B cell (primary cell): ENCODE data around the gene VPS51.

Experiments used
- CTCF ChIP-seq: fragments of 200-600 bp; IDR thresholded peaks from one replicate; pipeline ENCODE4 v1.8.0; 2022; ENCODE audit warnings: antibody characterized with exemption, mild to moderate bottlenecking
- EZH2 ChIP-seq: IDR thresholded peaks from 2 replicates; pipeline ENCODE4 v1.6.1; 2012; ENCODE audit warnings: borderline replicate concordance, low read depth, mild to moderate bottlenecking, moderate library complexity, low read length; ENCODE audit not compliant: insufficient read depth, poor library complexity, severe bottlenecking

- TF ChIP-seq CTCF (no peak), EZH2 (no peak)
Measured at GRCh38 chr11:65133724-65134123, 37.7 kb downstream of the VPS51 start.
